ENCODE measurements around the gene RBM8A. TPM values are rescaled to one million over a fixed set of nuclear protein-coding genes. Genes with fewer than 3 reads are reported as not detected.
"Not testable (repeated sequence)": the region's sequence is repeated elsewhere in the genome, so short reads cannot be mapped to it uniquely, and the experiment has no call there.

RBM8A gene
- total RNA-seq, 4 donors from 2014 or later = 199 to 589 (median 381) TPM

GRCh38 chr1:145926686-145927062 lies 610 bp downstream of the RBM8A start:
- intact Hi-C loops (cut with DNase I; ENCODE audit: low total_unique reads) = loop anchor here (1.0 to 2.0 kb wide), 3 partner anchors 8 to 68 kb away; partner anchors contain the start of genes PEX11B and PIAS3
- in situ Hi-C loops (cut with MboI; ENCODE audit: low sequenced_read_pairs in 4 of 4) = no loop called here
- Histone ChIP-seq H3K4me3 (peak overlapping the region; percentile 86 to 94 (median 91)), H3K27ac (peak overlapping the region; percentile 92 to 98 (median 94)), H3K9me3 (no peaks in the 10 kb centered on the region), H3K4me1 (peaks cover 13 to 21% of the 10 kb centered on the region in 2 donors), H3K27me3 (no peaks in the 10 kb centered on the region), H3K36me3 (peaks cover 4 to 34% of the 10 kb centered on the region in 2 donors)
- ATAC-seq (peak in 1 of 2 donors; percentile 1), DNase-seq (no peak)
- no peak for TF ChIP-seq CTCF (IDR thresholded peaks at IDR 0.05 in 4 of 5, conservative IDR thresholded peaks at IDR 0.05 in 1 of 5)
- TF ChIP-seq POLR2A (IDR thresholded peaks at IDR 0.05) = no peak

DNA sequence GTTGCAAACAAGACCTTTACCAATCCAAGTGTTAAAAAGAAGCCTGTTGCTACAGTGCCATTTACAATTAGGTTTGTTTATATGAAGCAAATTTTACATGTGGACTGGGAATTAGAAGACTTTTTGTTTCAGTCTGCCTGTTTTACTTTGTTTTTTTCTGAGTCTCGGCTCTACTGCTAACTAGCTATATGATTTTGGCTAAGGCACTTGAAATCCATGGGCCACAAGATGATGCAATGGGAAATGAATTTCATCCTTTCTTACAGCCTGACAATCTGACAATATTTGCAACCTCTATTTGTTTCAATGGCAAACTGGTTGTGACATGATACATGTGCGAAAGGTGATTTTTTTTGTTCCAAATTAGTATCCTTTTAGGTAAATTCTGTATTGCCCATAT lies 5.0 kb downstream of the RBM8A start:
- Histone ChIP-seq H3K4me1 (peaks cover 28 to 35% of the 10 kb centered on the region in 2 donors), H3K27me3 (no peaks in the 10 kb centered on the region), H3K27ac (peak overlapping the region in 3 of 4 donors; percentile 33 to 59 (median 41)), H3K4me3 (no peak overlapping the region), H3K36me3 (peaks cover 4 to 34% of the 10 kb centered on the region in 2 donors), H3K9me3 (no peaks in the 10 kb centered on the region)
- no peak for DNase-seq
- intact Hi-C loops (cut with DNase I; ENCODE audit: low total_unique reads) = no loop called here
- TF ChIP-seq CTCF (IDR thresholded peaks at IDR 0.05 in 4 of 5, conservative IDR thresholded peaks at IDR 0.05 in 1 of 5) = no peak
- TF ChIP-seq POLR2A (IDR thresholded peaks at IDR 0.05) = no peak
- ATAC-seq = no peak
- in situ Hi-C loops (cut with MboI; ENCODE audit: low sequenced_read_pairs in 4 of 4) = no loop called here

DNA sequence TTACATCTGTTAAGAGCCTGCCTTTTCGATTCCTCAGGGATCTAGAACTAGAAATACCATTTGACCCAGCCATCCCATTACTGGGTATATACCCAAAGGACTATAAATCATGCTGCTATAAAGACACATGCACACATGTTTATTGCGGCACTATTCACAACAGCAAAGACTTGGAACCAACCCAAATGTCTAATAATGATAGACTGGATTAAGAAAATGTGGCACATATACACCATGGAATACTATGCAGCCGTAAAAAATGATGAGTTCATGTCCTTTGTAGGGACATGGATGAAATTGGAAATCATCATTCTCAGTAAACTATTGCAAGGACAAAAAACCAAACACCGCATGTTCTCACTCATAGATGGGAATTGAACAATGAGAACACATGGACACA lies 7.0 kb downstream of the RBM8A start:
- in situ Hi-C loops (cut with MboI; ENCODE audit: low sequenced_read_pairs in 4 of 4); intact Hi-C loops (cut with DNase I; ENCODE audit: low total_unique reads); DNase-seq; ATAC-seq; H3K9me3 ChIP-seq; H3K27me3 ChIP-seq: not testable (repeated sequence)
- peaks cover 4 to 33% of the 10 kb centered on the region in 2 donors for H3K36me3 ChIP-seq
- H3K4me3 ChIP-seq = peak overlapping the region in 3 of 4 donors; percentile 76 to 97 (median 83)
- peak overlapping the region; percentile 92 to 98 (median 92) for H3K27ac ChIP-seq
- H3K4me1 ChIP-seq = peaks cover 25 to 36% of the 10 kb centered on the region in 2 donors

GRCh38 chr1:145918992-145919939 lies 8.0 kb downstream of the RBM8A start:
- H3K4me1 ChIP-seq = peaks cover 25 to 36% of the 10 kb centered on the region in 2 donors
- peak overlapping the region; percentile 92 to 98 (median 92) for H3K27ac ChIP-seq
- H3K27me3 ChIP-seq = no peaks in the 10 kb centered on the region
- ATAC-seq = peak; percentile 37 to 58
- TF ChIP-seq CTCF (IDR thresholded peaks at IDR 0.05 in 4 of 5, conservative IDR thresholded peaks at IDR 0.05 in 1 of 5) (peak in 1 of 5 experiments; percentile 11), POLR2A (IDR thresholded peaks at IDR 0.05) (no peak)
- intact Hi-C loops (cut with DNase I; ENCODE audit: low total_unique reads) (loop anchor here (1.0 to 5.0 kb wide), 3 partner anchors 8 to 62 kb away; partner anchors contain the start of genes PIAS3 and RBM8A), in situ Hi-C loops (cut with MboI; ENCODE audit: low sequenced_read_pairs in 4 of 4) (loop anchor here in 1 of 4 donors (5.0 kb wide), 1 partner anchor 93 kb away; no protein-coding TSS in a partner anchor)
- H3K36me3 ChIP-seq = peaks cover 4 to 39% of the 10 kb centered on the region in 2 donors
- no peaks in the 10 kb centered on the region for H3K9me3 ChIP-seq
- peak; percentile 58 to 81 for DNase-seq
- H3K4me3 ChIP-seq = peak overlapping the region; percentile 76 to 97 (median 88)
